Suppressor macrophage treated with lipopolysaccharide for 4 hours (primary cell): ENCODE results near the gene TRABD.
"Not testable (repeated sequence)": the region's sequence is repeated elsewhere in the genome, so short reads cannot be mapped to it uniquely, and the experiment has no call there.

Experiments used
- DNase-seq: peaks from one replicate; pipeline ENCODE4 v3.0.0-alpha.2; 2020

TRABD gene

GRCh38 chr22:50153056-50153755, 32.5 kb upstream of the TRABD start:
- DNase-seq, result no peak

GRCh38 chr22:50153756-50154140, 32.0 kb upstream of the TRABD start:
- DNase-seq, result no peak

- DNase-seq, result no peak
Measured at GRCh38 chr22:50157709-50158375, 27.9 kb upstream of the TRABD start.

- DNase-seq, result no peak
Measured at GRCh38 chr22:50160947-50161346, 24.8 kb upstream of the TRABD start.

- DNase-seq, result no peak
Measured at GRCh38 chr22:50161508-50162390, 24.0 kb upstream of the TRABD start.

GRCh38 chr22:50162391-50162956, 23.2 kb upstream of the TRABD start:
- no peak for DNase-seq

GRCh38 chr22:50165436-50166123, 20.1 kb upstream of the TRABD start:
- no peak for DNase-seq

- no peak for DNase-seq
Measured at GRCh38 chr22:50167689-50168489, 17.8 kb upstream of the TRABD start.

- DNase-seq, result not testable (repeated sequence)
Measured at GRCh38 chr22:50168490-50169180, 17.1 kb upstream of the TRABD start.

- DNase-seq, result no peak
Measured at GRCh38 chr22:50169181-50169759, 16.4 kb upstream of the TRABD start.

GRCh38 chr22:50169774-50170341, 15.9 kb upstream of the TRABD start:
- peak; percentile 59 for DNase-seq

GRCh38 chr22:50170453-50171318, 15.0 kb upstream of the TRABD start, which contains the start of gene PANX2:
Gene PANX2 (plus strand): TSS chr22:50170731. CDS start chr22:50170731, 0 bp downstream.
- peak; percentile 22 for DNase-seq

GRCh38 chr22:50171319-50171964, 14.3 kb upstream of the TRABD start:
- DNase-seq, result no peak

GRCh38 chr22:50171965-50172421, 13.7 kb upstream of the TRABD start:
- DNase-seq, result no peak

- DNase-seq, result peak; percentile 81
Measured at GRCh38 chr22:50173311-50173982, 12.3 kb upstream of the TRABD start.

GRCh38 chr22:50173983-50174355, 11.7 kb upstream of the TRABD start:
- no peak for DNase-seq

- no peak for DNase-seq
Measured at GRCh38 chr22:50174382-50175190, 11.1 kb upstream of the TRABD start.
